HepG2 (cell line): ENCODE measurements around the gene TSKU.

ENCODE experiments used
- BHLHE40 ChIP-seq: IDR thresholded peaks from 2 replicates; pipeline ENCODE4 v1.6.1; 2011; ENCODE audit warnings: low read length, improper control_type of control experiment
- CBX2 ChIP-seq, 2 experiments: fragments of 200-600 bp in 1 of 2; sonication (generic); formaldehyde crosslinking in 1 of 2; IDR thresholded peaks; 2 replicates each; pipeline versions ENCODE4 v1.7.0 to v1.8.1; 2018 to 2022; ENCODE audit warnings: low read depth in 2 of 2, low read length in 1 of 2, mild to moderate bottlenecking in 1 of 2, missing genetic modification reagents in 1 of 2
- CCDC6 ChIP-seq: sonication (generic); formaldehyde crosslinking; IDR thresholded peaks from 2 replicates; pipeline ENCODE4 v1.8.1; 2022; ENCODE audit warnings: mild to moderate bottlenecking, missing genetic modification reagents, moderate library complexity
- CHCHD3 ChIP-seq: sonication (generic); formaldehyde crosslinking; IDR thresholded peaks from 2 replicates; pipeline ENCODE4 v1.8.0; 2022; ENCODE audit warnings: mild to moderate bottlenecking, missing genetic modification reagents, moderate library complexity
- EHMT2 ChIP-seq: fragments of 200-600 bp; sonication (generic); IDR thresholded peaks from 2 replicates; pipeline ENCODE4 v1.7.0; 2017; ENCODE audit warnings: antibody characterized with exemption, low read depth, low read length, borderline replicate concordance
- ISL2 ChIP-seq: sonication (generic); formaldehyde crosslinking; IDR thresholded peaks from 2 replicates; pipeline ENCODE4 v1.5.0; 2020; ENCODE audit warnings: missing genetic modification reagents
- NR2C2 ChIP-seq: sonication (generic); formaldehyde crosslinking; IDR thresholded peaks from 2 replicates; pipeline ENCODE4 v1.4.0; 2020; ENCODE audit warnings: missing genetic modification reagents, mild to moderate bottlenecking, moderate library complexity, borderline replicate concordance
- POLR2AphosphoS2 ChIP-seq: IDR thresholded peaks from 2 replicates; pipeline ENCODE4 v1.6.1; 2011; ENCODE audit warnings: low read depth, low read length, improper control_type of control experiment
- SYNCRIP ChIP-seq: fragments of 200-400 bp; formaldehyde crosslinking; IDR thresholded peaks from 2 replicates; pipeline ENCODE4 v1.6.1; 2018; ENCODE audit warnings: mild to moderate bottlenecking, low read depth, low read length; ENCODE audit not compliant: insufficient read depth
- ZNF724P ChIP-seq: sonication (generic); formaldehyde crosslinking; IDR thresholded peaks from 2 replicates; pipeline ENCODE4 v1.8.0; 2022; ENCODE audit warnings: missing genetic modification reagents, borderline replicate concordance
- TF ChIP-seq, protein P1 (sequence below): sonication (generic); formaldehyde crosslinking; IDR thresholded peaks from 2 replicates; pipeline ENCODE4 v1.5.0; 2020; ENCODE audit warnings: mild to moderate bottlenecking, missing genetic modification reagents, moderate library complexity
- TF ChIP-seq, protein P2 (sequence below): sonication (generic); formaldehyde crosslinking; IDR thresholded peaks from 2 replicates; pipeline ENCODE4 v1.4.0; 2020; ENCODE audit warnings: missing genetic modification reagents

DNA sequence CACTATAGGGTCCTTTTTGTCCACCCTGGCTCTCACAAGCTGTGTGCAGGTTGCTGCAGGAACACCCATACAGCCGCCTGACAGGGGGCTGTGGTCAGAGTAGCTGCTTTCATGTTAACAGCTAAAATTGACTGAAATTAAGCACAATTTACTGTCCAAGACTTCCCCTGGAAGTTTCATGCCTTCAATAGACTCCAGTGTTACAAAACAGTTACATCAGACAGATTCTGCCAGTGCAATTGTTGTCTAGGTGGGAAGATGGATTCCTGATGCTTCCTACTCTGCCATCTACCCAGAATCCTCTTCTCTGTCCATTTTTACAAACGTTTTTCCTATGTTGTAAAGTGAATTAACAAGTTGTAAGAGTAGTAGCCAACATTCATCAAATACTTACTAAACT, 5.3 kb upstream of the TSKU start:
- TF ChIP-seq CHCHD3 = no peak
- TF ChIP-seq CBX2 (IDR thresholded peaks at IDR 0.05; ENCODE audit: low read depth, low read length) = no peak
- TF ChIP-seq CBX2 (CRISPR knock-in tag; IDR thresholded peaks at IDR 0.05; ENCODE audit: low read depth) = no peak
- TF ChIP-seq EHMT2 = no peak
- TF ChIP-seq SYNCRIP = no peak
- TF ChIP-seq BHLHE40 = no peak
- no peak for TF ChIP-seq POLR2AphosphoS2
- TF ChIP-seq, protein P1, sequence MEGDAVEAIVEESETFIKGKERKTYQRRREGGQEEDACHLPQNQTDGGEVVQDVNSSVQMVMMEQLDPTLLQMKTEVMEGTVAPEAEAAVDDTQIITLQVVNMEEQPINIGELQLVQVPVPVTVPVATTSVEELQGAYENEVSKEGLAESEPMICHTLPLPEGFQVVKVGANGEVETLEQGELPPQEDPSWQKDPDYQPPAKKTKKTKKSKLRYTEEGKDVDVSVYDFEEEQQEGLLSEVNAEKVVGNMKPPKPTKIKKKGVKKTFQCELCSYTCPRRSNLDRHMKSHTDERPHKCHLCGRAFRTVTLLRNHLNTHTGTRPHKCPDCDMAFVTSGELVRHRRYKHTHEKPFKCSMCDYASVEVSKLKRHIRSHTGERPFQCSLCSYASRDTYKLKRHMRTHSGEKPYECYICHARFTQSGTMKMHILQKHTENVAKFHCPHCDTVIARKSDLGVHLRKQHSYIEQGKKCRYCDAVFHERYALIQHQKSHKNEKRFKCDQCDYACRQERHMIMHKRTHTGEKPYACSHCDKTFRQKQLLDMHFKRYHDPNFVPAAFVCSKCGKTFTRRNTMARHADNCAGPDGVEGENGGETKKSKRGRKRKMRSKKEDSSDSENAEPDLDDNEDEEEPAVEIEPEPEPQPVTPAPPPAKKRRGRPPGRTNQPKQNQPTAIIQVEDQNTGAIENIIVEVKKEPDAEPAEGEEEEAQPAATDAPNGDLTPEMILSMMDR (CRISPR knock-in tag) = no peak
- TF ChIP-seq ISL2 (CRISPR knock-in tag) = no peak
- no peak for TF ChIP-seq ZNF724P (CRISPR knock-in tag)
- TF ChIP-seq, protein P2, sequence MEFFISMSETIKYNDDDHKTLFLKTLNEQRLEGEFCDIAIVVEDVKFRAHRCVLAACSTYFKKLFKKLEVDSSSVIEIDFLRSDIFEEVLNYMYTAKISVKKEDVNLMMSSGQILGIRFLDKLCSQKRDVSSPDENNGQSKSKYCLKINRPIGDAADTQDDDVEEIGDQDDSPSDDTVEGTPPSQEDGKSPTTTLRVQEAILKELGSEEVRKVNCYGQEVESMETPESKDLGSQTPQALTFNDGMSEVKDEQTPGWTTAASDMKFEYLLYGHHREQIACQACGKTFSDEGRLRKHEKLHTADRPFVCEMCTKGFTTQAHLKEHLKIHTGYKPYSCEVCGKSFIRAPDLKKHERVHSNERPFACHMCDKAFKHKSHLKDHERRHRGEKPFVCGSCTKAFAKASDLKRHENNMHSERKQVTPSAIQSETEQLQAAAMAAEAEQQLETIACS = no peak
- TF ChIP-seq NR2C2 = no peak
- TF ChIP-seq CCDC6 = no peak
